ENCODE data around the gene IPCEF1. TPM values are rescaled to one million over a fixed set of nuclear protein-coding genes. Genes with fewer than 3 reads are reported as not detected.

The IPCEF1 gene
- total and polyA plus RNA-seq, 2 of the 8 experiments (the other 6 are each of a cell fraction or from before 2014, with no cell fraction given), result 0.41 to 0.78 TPM

DNA sequence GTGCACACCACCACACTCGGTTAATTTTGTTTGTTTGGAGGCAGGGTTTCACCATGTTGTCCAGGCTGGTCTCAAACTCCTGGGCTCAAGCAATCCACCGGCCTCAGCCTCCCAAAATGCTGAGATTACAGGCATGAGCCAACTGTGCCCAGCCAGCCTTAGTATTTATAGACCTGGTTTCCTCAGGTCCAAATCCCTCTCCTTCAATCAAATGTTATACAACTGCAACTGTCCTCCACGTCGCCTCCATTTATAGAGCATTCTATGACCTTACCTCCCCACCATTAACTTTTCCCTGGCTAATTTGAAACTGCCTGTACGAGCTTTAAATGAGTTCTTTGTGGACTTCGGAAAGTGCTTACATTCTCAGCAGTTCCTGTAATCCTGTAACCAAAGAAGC is 39.3 kb upstream of the IPCEF1 start (continued):
- TF ChIP-seq CREB1 (IDR thresholded peaks at IDR 0.05) (no peak), RAD21 (IDR thresholded peaks at IDR 0.05 in 1 of 2, conservative IDR thresholded peaks at IDR 0.05 in 1 of 2; ENCODE audit: low read depth in 2 of 2, low read length in 2 of 2) (no peak), NANOG (IDR thresholded peaks at IDR 0.05; ENCODE audit: insufficient read depth, low read depth, low read length, poor library complexity, severe bottlenecking) (no peak)
